ENCODE measurements around the gene SOX15.

SOX15 gene

GRCh38 chr17:7553356-7553755, 36.5 kb downstream of the SOX15 start:
- ATAC-seq = no peak
- TF ChIP-seq ZC3H10 (CRISPR knock-in tag; IDR thresholded peaks at IDR 0.05) = no peak
- TF ChIP-seq TCF4 (CRISPR knock-in tag; IDR thresholded peaks at IDR 0.05; ENCODE audit: borderline replicate concordance) = no peak
- no peak for TF ChIP-seq TSHZ2 (CRISPR knock-in tag; IDR thresholded peaks at IDR 0.05)
- no peak for TF ChIP-seq ESRRG (CRISPR knock-in tag; IDR thresholded peaks at IDR 0.05)
- TF ChIP-seq ISL1 (CRISPR knock-in tag; IDR thresholded peaks at IDR 0.05) = no peak
- TF ChIP-seq ARNTL (CRISPR knock-in tag; IDR thresholded peaks at IDR 0.05; ENCODE audit: borderline replicate concordance, low read depth) = no peak
- no peak for TF ChIP-seq POU6F1 (CRISPR knock-in tag; IDR thresholded peaks at IDR 0.05; ENCODE audit: borderline replicate concordance, low read depth)
- no peak for TF ChIP-seq ZNF565 (CRISPR knock-in tag; conservative IDR thresholded peaks at IDR 0.05; ENCODE audit: low read depth)
- TF ChIP-seq GLIS3 (CRISPR knock-in tag; IDR thresholded peaks at IDR 0.05) = no peak
- no peak for TF ChIP-seq ZFP30 (CRISPR knock-in tag; IDR thresholded peaks at IDR 0.05)
- TF ChIP-seq ZNF8 (CRISPR knock-in tag; IDR thresholded peaks at IDR 0.05) = no peak
- TF ChIP-seq CSDC2 (CRISPR knock-in tag; IDR thresholded peaks at IDR 0.05) = no peak
- TF ChIP-seq ZNF70 (CRISPR knock-in tag; IDR thresholded peaks at IDR 0.05) = no peak
- no peak for TF ChIP-seq BACH2 (CRISPR knock-in tag; IDR thresholded peaks at IDR 0.05; ENCODE audit: borderline replicate concordance)
- no peak for TF ChIP-seq TOX (CRISPR knock-in tag; IDR thresholded peaks at IDR 0.05; ENCODE audit: borderline replicate concordance)
- no peak for TF ChIP-seq SNAI2 (CRISPR knock-in tag; IDR thresholded peaks at IDR 0.05)
- TF ChIP-seq PPARA (CRISPR knock-in tag; IDR thresholded peaks at IDR 0.05; ENCODE audit: borderline replicate concordance) = no peak
- no peak for TF ChIP-seq OSR1 (CRISPR knock-in tag; IDR thresholded peaks at IDR 0.05)
- TF ChIP-seq CREB5 (CRISPR knock-in tag; IDR thresholded peaks at IDR 0.05; ENCODE audit: low read depth) = no peak

GRCh38 chr17:7552621-7553051, 37.3 kb downstream of the SOX15 start:
- no peak for ATAC-seq

More at GRCh38 chr17:7552621-7553051, 37.3 kb downstream of the SOX15 start:
- TF ChIP-seq PPARA (CRISPR knock-in tag; IDR thresholded peaks at IDR 0.05; ENCODE audit: borderline replicate concordance) (no peak), ZNF70 (CRISPR knock-in tag; IDR thresholded peaks at IDR 0.05) (no peak), RARB (CRISPR knock-in tag; IDR thresholded peaks at IDR 0.05) (no peak), CSRNP3 (CRISPR knock-in tag; IDR thresholded peaks at IDR 0.05) (no peak), OSR1 (CRISPR knock-in tag; IDR thresholded peaks at IDR 0.05) (no peak), ARNTL (CRISPR knock-in tag; IDR thresholded peaks at IDR 0.05; ENCODE audit: borderline replicate concordance, low read depth) (no peak), ZFP30 (CRISPR knock-in tag; IDR thresholded peaks at IDR 0.05) (no peak), PATZ1 (CRISPR knock-in tag; IDR thresholded peaks at IDR 0.05; ENCODE audit: borderline replicate concordance) (no peak), GLIS3 (CRISPR knock-in tag; IDR thresholded peaks at IDR 0.05) (no peak), ZNF8 (CRISPR knock-in tag; IDR thresholded peaks at IDR 0.05) (no peak), ISL1 (CRISPR knock-in tag; IDR thresholded peaks at IDR 0.05) (no peak), CREB5 (CRISPR knock-in tag; IDR thresholded peaks at IDR 0.05; ENCODE audit: low read depth) (no peak), ZFP3 (CRISPR knock-in tag; IDR thresholded peaks at IDR 0.05) (no peak), TCF4 (CRISPR knock-in tag; IDR thresholded peaks at IDR 0.05; ENCODE audit: borderline replicate concordance) (no peak), BACH2 (CRISPR knock-in tag; IDR thresholded peaks at IDR 0.05; ENCODE audit: borderline replicate concordance) (no peak), ZC3H10 (CRISPR knock-in tag; IDR thresholded peaks at IDR 0.05) (no peak), TSHZ2 (CRISPR knock-in tag; IDR thresholded peaks at IDR 0.05) (no peak), ESRRG (CRISPR knock-in tag; IDR thresholded peaks at IDR 0.05) (no peak)
